GM19438 (cell line): ENCODE results near the gene CCNYL1.

Experiments
- ATAC-seq: cut with Tn5 transposase; IDR thresholded peaks from one replicate; pipeline ENCODE4 v1.9.1; 2021; ENCODE audit warnings: low read depth; ENCODE audit not compliant: unreplicated experiment

Gene CCNYL1

GRCh38 chr2:207763303-207763917 lies 52.0 kb downstream of the CCNYL1 start:
- no peak for ATAC-seq

GRCh38 chr2:207764096-207764630 lies 52.7 kb downstream of the CCNYL1 start:
- ATAC-seq, result no peak

- no peak for ATAC-seq
Measured at GRCh38 chr2:207765547-207765946, 54.1 kb downstream of the CCNYL1 start.

GRCh38 chr2:207766041-207766551 lies 54.7 kb downstream of the CCNYL1 start:
- no peak for ATAC-seq

GRCh38 chr2:207766697-207767460 lies 55.4 kb downstream of the CCNYL1 start:
- no peak for ATAC-seq

GRCh38 chr2:207767461-207768167 lies 56.2 kb downstream of the CCNYL1 start:
- ATAC-seq, result no peak

GRCh38 chr2:207768168-207768865 lies 56.9 kb downstream of the CCNYL1 start:
- no peak for ATAC-seq

- peak; percentile 13 for ATAC-seq
Measured at GRCh38 chr2:207768866-207769596, 57.6 kb downstream of the CCNYL1 start.

GRCh38 chr2:207770602-207771404 lies 59.4 kb downstream of the CCNYL1 start:
- no peak for ATAC-seq

GRCh38 chr2:207771421-207771820 lies 60.0 kb downstream of the CCNYL1 start:
- ATAC-seq, result no peak

- ATAC-seq, result no peak
Measured at GRCh38 chr2:207772081-207772843, 60.8 kb downstream of the CCNYL1 start.

- ATAC-seq, result no peak
Measured at GRCh38 chr2:207772844-207773205, 61.4 kb downstream of the CCNYL1 start.

- no peak for ATAC-seq
Measured at GRCh38 chr2:207775473-207775872, 64.0 kb downstream of the CCNYL1 start.

- ATAC-seq, result no peak
Measured at GRCh38 chr2:207777124-207777523, 65.7 kb downstream of the CCNYL1 start.

- ATAC-seq, result no peak
Measured at GRCh38 chr2:207778298-207778882, 67.0 kb downstream of the CCNYL1 start.

GRCh38 chr2:207779523-207779922 lies 68.1 kb downstream of the CCNYL1 start:
- no peak for ATAC-seq

- ATAC-seq, result no peak
Measured at GRCh38 chr2:207782238-207783030, 71.0 kb downstream of the CCNYL1 start.
